OCI-LY7 (cell line): ENCODE data around the gene SLC9A7. TPM values are rescaled to one million over a fixed set of nuclear protein-coding genes. Genes with fewer than 3 reads are reported as not detected.

Source experiments
- BruUV-seq: library from RNA; stranded (reverse); fragments of 400-500 nt; replicated peaks from 2 replicates; lab custom pipeline; 2021; lab: Mats Ljungman, UMichigan
- CTCF ChIA-PET: fragments of 300-600 bp; sonication (Branson Sonifier 250); formaldehyde crosslinking; loops from one replicate; lab custom pipeline; 2022; ENCODE audit warnings: antibody characterized with exemption; ENCODE audit not compliant: unreplicated experiment; lab: Charles Lee
- POLR2A ChIA-PET: fragments of 300-600 bp; sonication (Branson Sonifier 250); formaldehyde crosslinking; loops from one replicate; lab custom pipeline; 2022; ENCODE audit warnings: antibody characterized with exemption; lab: Charles Lee
- DNase-seq: peaks from one replicate; pipeline ENCODE4 v3.0.0-alpha.2; 2015; ENCODE audit warnings: low spot score
- H2AFZ ChIP-seq: fragments of 200-600 bp; sonication (generic), shearing (Covaris generic); 2 replicates; pipeline ENCODE4 v1.6.1; 2014; ENCODE audit warnings: mild to moderate bottlenecking, antibody characterized with exemption, low read length, moderate library complexity
- H3K27ac ChIP-seq: fragments of 200-600 bp; sonication (generic); 2 replicates; pipeline ENCODE4 v1.5.1; 2014; ENCODE audit warnings: mixed run types, low read depth, mild to moderate bottlenecking, moderate library complexity, low read length, inconsistent platforms; ENCODE audit not compliant: poor library complexity, severe bottlenecking
- H3K36me3 ChIP-seq: fragments of 200-600 bp; sonication (generic); 2 replicates; pipeline ENCODE4 v1.6.1; 2014; ENCODE audit warnings: mild to moderate bottlenecking, antibody characterized with exemption, low read length, moderate library complexity, mixed read lengths; ENCODE audit not compliant: insufficient read depth
- H3K4me1 ChIP-seq: fragments of 200-600 bp; sonication (generic); 2 replicates; pipeline ENCODE4 v1.5.1; 2014; ENCODE audit warnings: mild to moderate bottlenecking, low read length; ENCODE audit not compliant: insufficient read depth, poor library complexity, severe bottlenecking
- H3K4me2 ChIP-seq: fragments of 200-600 bp; sonication (generic); 2 replicates; pipeline ENCODE4 v1.6.1; 2014; ENCODE audit warnings: mild to moderate bottlenecking, low read length
- H3K4me3 ChIP-seq: fragments of 200-600 bp; sonication (generic); 2 replicates; pipeline ENCODE4 v1.5.1; 2014; ENCODE audit warnings: mild to moderate bottlenecking, low read depth, low read length; ENCODE audit not compliant: poor library complexity, severe bottlenecking
- H3K79me2 ChIP-seq: fragments of 200-600 bp; sonication (generic); 2 replicates; pipeline ENCODE4 v1.6.1; 2016; ENCODE audit warnings: low read depth, mild to moderate bottlenecking, low read length, moderate library complexity, mixed read lengths; ENCODE audit not compliant: insufficient read depth
- H3K9me2 ChIP-seq: fragments of 200-600 bp; sonication (generic); 2 replicates; pipeline ENCODE4 v1.6.1; 2016; ENCODE audit warnings: mild to moderate bottlenecking, low read length, mixed read lengths; ENCODE audit not compliant: insufficient read depth
- H3K9me3 ChIP-seq: fragments of 200-600 bp; sonication (generic); 2 replicates; pipeline ENCODE4 v1.6.1; 2014; ENCODE audit warnings: mild to moderate bottlenecking, mixed run types, low read length, mixed read lengths
- H4K20me1 ChIP-seq: fragments of 200-600 bp; sonication (generic); 2 replicates; pipeline ENCODE4 v1.6.1; 2014; ENCODE audit warnings: mild to moderate bottlenecking, antibody characterized with exemption, low read length, moderate library complexity, mixed read lengths; ENCODE audit not compliant: insufficient read depth
- EZH2phosphoT487 ChIP-seq: fragments of 200-600 bp; sonication (generic); IDR thresholded peaks from 2 replicates; pipeline ENCODE4 v1.6.1; 2018; ENCODE audit warnings: low read depth, borderline replicate concordance, mild to moderate bottlenecking, mixed run types, antibody characterized with exemption, low read length, moderate library complexity, mixed read lengths
- intact Hi-C: fragments of 100-400 bp; cut with micrococcal nuclease; formaldehyde crosslinking; loops from one replicate; pipeline ENCODE4 v1.10.0; 2022; ENCODE audit not compliant: unreplicated experiment
- total RNA-seq, 2 experiments: library from RNA; depleted of rRNA in 1 of 2; stranded (reverse); fragments of >200 nt in 1 of 2; shearing (Covaris generic) in 1 of 2; gene quantifications; 2 replicates each; pipeline ENCODE4 v1.2.3, GENCODE V29; 2014 to 2022
- TF ChIP-seq, protein P1 (sequence below): fragments of 200-600 bp; sonication (generic); conservative IDR thresholded peaks from 2 replicates; pipeline ENCODE4 v1.5.1; 2014; ENCODE audit warnings: mild to moderate bottlenecking, antibody characterized with exemption, low read length, moderate library complexity, mixed read lengths

SLC9A7 gene
- total RNA-seq, 2 experiments from 2014 or later = 40.5 to 59.6 TPM

DNA sequence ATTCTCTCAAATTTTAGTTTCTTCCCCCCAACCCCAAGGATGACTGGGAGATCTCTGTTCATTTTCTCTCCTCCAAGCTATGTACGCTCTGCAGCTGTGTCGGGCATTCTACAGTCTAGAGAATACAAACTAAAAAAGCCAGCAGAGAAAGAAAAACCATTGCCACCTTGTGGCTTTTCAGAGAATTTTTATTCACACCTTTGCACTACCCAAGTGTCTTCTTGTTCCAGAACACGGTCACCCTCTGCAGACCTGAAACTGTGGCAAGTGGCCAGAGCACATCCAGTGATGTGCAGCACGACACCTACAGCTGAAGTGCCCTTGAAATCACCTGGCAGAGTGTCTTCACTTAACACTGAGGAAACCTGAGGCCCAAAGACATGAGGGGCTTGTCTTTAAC, 116.8 kb downstream of the SLC9A7 start:
- Histone ChIP-seq H3K79me2 (no peaks in the 10 kb centered on the region), H2AFZ (no peak overlapping the region), H3K9me3 (no peaks in the 10 kb centered on the region), H3K4me2 (no peak overlapping the region), H3K4me3 (no peak overlapping the region), H3K9me2 (no peaks in the 10 kb centered on the region), H3K36me3 (peaks cover 48% of the 10 kb centered on the region), H4K20me1 (no peaks in the 10 kb centered on the region), H3K27ac (no peak overlapping the region), H3K4me1 (no peaks in the 10 kb centered on the region)
- intact Hi-C loops = loop anchor here (5.0 to 10.0 kb wide), 2 partner anchors 65 to 153 kb away; no protein-coding TSS in a partner anchor
- BruUV-seq = no TSS peak
- TF ChIP-seq EZH2phosphoT487 = no peak
- TF ChIP-seq, protein P1, sequence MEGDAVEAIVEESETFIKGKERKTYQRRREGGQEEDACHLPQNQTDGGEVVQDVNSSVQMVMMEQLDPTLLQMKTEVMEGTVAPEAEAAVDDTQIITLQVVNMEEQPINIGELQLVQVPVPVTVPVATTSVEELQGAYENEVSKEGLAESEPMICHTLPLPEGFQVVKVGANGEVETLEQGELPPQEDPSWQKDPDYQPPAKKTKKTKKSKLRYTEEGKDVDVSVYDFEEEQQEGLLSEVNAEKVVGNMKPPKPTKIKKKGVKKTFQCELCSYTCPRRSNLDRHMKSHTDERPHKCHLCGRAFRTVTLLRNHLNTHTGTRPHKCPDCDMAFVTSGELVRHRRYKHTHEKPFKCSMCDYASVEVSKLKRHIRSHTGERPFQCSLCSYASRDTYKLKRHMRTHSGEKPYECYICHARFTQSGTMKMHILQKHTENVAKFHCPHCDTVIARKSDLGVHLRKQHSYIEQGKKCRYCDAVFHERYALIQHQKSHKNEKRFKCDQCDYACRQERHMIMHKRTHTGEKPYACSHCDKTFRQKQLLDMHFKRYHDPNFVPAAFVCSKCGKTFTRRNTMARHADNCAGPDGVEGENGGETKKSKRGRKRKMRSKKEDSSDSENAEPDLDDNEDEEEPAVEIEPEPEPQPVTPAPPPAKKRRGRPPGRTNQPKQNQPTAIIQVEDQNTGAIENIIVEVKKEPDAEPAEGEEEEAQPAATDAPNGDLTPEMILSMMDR = peak; percentile 59
- ChIA-PET CTCF (no interaction called here), POLR2A (interaction anchor here (0.5 to 0.9 kb wide), 3 partner anchors 21 to 184 kb away, joined by 3 to 4 read pairs (median 4); no protein-coding TSS in a partner anchor)
- DNase-seq = peak; percentile 24

DNA sequence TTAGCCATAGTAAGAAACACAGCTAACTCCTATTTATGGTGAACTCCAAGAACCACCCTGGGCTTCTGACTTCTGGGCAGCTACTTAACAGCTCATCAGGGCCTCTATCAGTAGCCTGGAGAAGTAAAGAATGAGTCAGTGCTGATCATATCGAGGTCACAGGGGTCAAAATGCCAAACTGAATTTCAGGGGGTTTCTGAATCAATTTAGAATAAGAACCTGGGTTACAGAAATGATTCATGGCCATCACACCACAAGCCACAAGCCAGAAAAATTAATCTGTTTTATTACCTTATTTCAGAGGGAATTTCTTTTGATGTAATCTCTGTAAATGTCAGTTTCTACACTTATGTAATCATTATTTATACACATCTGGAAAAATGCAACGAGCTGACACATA, 121.0 kb downstream of the SLC9A7 start:
- H4K20me1 ChIP-seq = no peaks in the 10 kb centered on the region
- DNase-seq = no peak
- no peak overlapping the region for H3K4me3 ChIP-seq
- TF ChIP-seq EZH2phosphoT487 = no peak
- TF ChIP-seq, protein P1 = no peak
- no peaks in the 10 kb centered on the region for H3K9me3 ChIP-seq
- no peak overlapping the region for H2AFZ ChIP-seq
- H3K36me3 ChIP-seq = peaks cover 35% of the 10 kb centered on the region
- no TSS peak for BruUV-seq
- H3K9me2 ChIP-seq = no peaks in the 10 kb centered on the region
- no peak overlapping the region for H3K4me2 ChIP-seq
- no peak overlapping the region for H3K27ac ChIP-seq
- H3K79me2 ChIP-seq = no peaks in the 10 kb centered on the region
- ChIA-PET CTCF (no interaction called here), POLR2A (interaction anchor here (0.6 kb wide), 2 partner anchors 10 to 649 kb away, joined by 3 read pairs; no protein-coding TSS in a partner anchor)
- intact Hi-C loops = no loop called here
- no peaks in the 10 kb centered on the region for H3K4me1 ChIP-seq

DNA sequence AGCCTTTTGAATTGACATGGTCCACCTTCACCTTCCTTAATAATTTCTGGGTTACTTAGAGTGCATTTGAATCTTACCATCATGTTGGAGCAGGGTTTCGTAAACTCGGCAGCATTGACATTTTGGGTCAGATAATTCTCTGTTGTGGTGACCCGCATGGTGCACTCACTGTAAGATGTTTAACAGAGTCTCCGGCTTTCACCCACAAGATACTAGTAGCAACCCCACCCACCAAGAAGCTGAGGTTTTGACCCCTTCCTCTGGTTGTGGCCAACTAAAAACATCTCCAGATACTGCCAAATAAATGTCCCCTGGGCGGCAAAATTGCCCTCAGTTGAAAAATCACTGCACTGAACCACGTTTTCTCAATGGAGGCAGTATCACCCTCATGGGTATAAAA, 122.7 kb downstream of the SLC9A7 start:
- no peaks in the 10 kb centered on the region for H3K9me3 ChIP-seq
- no peak for TF ChIP-seq EZH2phosphoT487
- TF ChIP-seq, protein P1 = no peak
- H2AFZ ChIP-seq = no peak overlapping the region
- H3K27ac ChIP-seq = no peak overlapping the region
- H3K79me2 ChIP-seq = no peaks in the 10 kb centered on the region
- peaks cover 25% of the 10 kb centered on the region for H3K36me3 ChIP-seq
- no peak overlapping the region for H3K4me2 ChIP-seq
- BruUV-seq = no TSS peak
- no peak for DNase-seq
- ChIA-PET CTCF (no interaction called here), POLR2A (no interaction called here)
- no peaks in the 10 kb centered on the region for H3K4me1 ChIP-seq
- H3K9me2 ChIP-seq = no peaks in the 10 kb centered on the region
- no peaks in the 10 kb centered on the region for H4K20me1 ChIP-seq
- intact Hi-C loops = no loop called here
- H3K4me3 ChIP-seq = no peak overlapping the region
